Esophagus (tissue), 2 donors: ENCODE data around the gene FBXW11. TPM values are rescaled to one million over a fixed set of nuclear protein-coding genes. Genes with fewer than 3 reads are reported as not detected.
"Not testable (repeated sequence)": the region's sequence is repeated elsewhere in the genome, so short reads cannot be mapped to it uniquely, and the experiment has no call there.

Experiments used
- H3K27ac ChIP-seq, 2 donors: one replicate each; pipeline ENCODE4 v1.5.1; 2013; ENCODE audit warnings: low read depth in 2 of 2, mild to moderate bottlenecking in 2 of 2, inconsistent platforms in 1 of 2, low read length in 1 of 2, moderate library complexity in 1 of 2
- H3K27me3 ChIP-seq, 2 donors: one replicate each; pipeline ENCODE4 v1.6.1; 2013; ENCODE audit warnings: low read length in 2 of 2, control low read depth in 1 of 2, mild to moderate bottlenecking in 1 of 2; ENCODE audit not compliant: insufficient read depth in 2 of 2, control insufficient read depth in 1 of 2
- H3K36me3 ChIP-seq, 2 donors: one replicate each; pipeline ENCODE4 v1.6.1; 2013; ENCODE audit warnings: low read length in 1 of 2; ENCODE audit not compliant: control insufficient read depth in 2 of 2, insufficient read depth in 2 of 2
- H3K4me1 ChIP-seq, 2 donors: one replicate each; pipeline ENCODE4 v1.6.1; 2013; ENCODE audit warnings: low read length in 1 of 2; ENCODE audit not compliant: control insufficient read depth in 2 of 2, insufficient read depth in 2 of 2
- H3K4me3 ChIP-seq, 2 donors: one replicate each; pipeline ENCODE4 v1.5.1; 2013; ENCODE audit warnings: low read length in 2 of 2, mild to moderate bottlenecking in 2 of 2, low read depth in 1 of 2, moderate library complexity in 1 of 2
- H3K9me3 ChIP-seq, 2 donors: one replicate each; pipeline ENCODE4 v1.6.1; 2013; ENCODE audit warnings: mild to moderate bottlenecking in 2 of 2, low read depth in 1 of 2, low read length in 1 of 2, moderate library complexity in 1 of 2; ENCODE audit not compliant: control insufficient read depth in 2 of 2, insufficient read depth in 1 of 2
- whole genome bisulfite sequencing, 2 donors: extraction: QIAGEN DNeasy Blood & Tissue Kit; methylation state at CpG; one replicate each; pipeline ENCODE4 v1.1.7; 2013; 5-methylcytosine and 5-hydroxymethylcytosine counted together
- polyA plus RNA-seq, 2 donors: library from polyadenylated mRNA; stranded (reverse); fragments of 200-250 nt; gene quantifications; one replicate each; pipeline ENCODE4 v1.2.3, GENCODE V29; 2013
- donor health status: healthy with polysubstance abuse.
- donor health status: Bipolar disorder and iron deficiency.

Gene FBXW11
- polyA plus RNA-seq, 2 donors: 8.9 to 17.4 TPM

DNA sequence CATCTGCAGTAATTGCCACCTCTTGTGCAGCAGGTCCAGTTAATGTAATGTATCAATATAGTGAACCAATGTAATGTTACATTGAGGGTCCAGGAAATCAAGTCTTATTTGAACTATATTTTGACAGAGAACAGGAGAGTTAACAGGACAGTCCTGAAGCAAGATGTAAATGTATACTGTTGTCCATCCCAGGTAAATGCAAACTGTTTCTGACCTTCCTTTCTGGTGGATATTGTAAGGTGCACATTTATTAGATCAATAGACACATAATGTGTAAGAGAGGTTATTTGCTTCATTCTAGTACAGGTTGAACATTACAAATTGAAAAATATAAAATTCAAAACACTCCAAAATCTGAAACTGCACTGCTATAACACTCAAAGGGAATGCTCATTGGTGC lies 23.4 kb upstream of the FBXW11 start:
- Histone ChIP-seq H3K27ac (no peak overlapping the region), H3K4me1 (no peaks in the 10 kb centered on the region), H3K9me3 (no peaks in the 10 kb centered on the region), H3K36me3 (no peaks in the 10 kb centered on the region), H3K4me3 (no peak overlapping the region), H3K27me3 (no peaks in the 10 kb centered on the region)

- H3K4me3 ChIP-seq: no peak overlapping the region
- 74 to 77% methylated on average over 4 of the region's 4 CpGs for WGBS, 2 donors
Measured at GRCh38 chr5:172028167-172028566, 21.7 kb upstream of the FBXW11 start.

GRCh38 chr5:172020110-172020786 lies 13.8 kb upstream of the FBXW11 start:
- H3K36me3 ChIP-seq, H3K4me1 ChIP-seq, H3K9me3 ChIP-seq, H3K4me3 ChIP-seq, H3K27ac ChIP-seq, H3K27me3 ChIP-seq: not testable (repeated sequence)
- 80 to 89% methylated on average over 10 of the region's 10 CpGs for WGBS, 2 donors

More at GRCh38 chr5:172028167-172028566, 21.7 kb upstream of the FBXW11 start:
- Histone ChIP-seq H3K27me3 (no peaks in the 10 kb centered on the region), H3K9me3 (no peaks in the 10 kb centered on the region), H3K27ac (no peak overlapping the region), H3K4me1 (no peaks in the 10 kb centered on the region), H3K36me3 (no peaks in the 10 kb centered on the region)

DNA sequence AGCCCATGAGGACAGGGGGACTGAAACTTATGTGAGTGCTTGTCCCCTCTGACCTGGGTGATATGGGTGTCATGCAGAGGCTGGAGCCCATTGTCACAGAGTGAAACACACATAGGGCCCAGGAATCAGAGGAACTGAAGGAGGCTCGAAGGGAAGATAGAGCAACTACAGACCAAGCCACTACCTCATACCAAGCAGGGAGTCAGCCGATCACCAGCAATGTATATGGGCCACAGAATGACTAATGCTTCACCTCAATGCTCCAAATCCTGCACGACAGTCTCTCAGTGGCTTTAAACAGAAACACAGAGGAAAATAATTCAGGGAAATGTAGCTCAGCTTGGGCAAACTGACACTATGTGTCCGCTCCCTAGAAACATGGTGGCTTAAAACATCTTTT lies 8.9 kb upstream of the FBXW11 start:
- Histone ChIP-seq H3K27me3 (no peaks in the 10 kb centered on the region), H3K4me1 (no peaks in the 10 kb centered on the region), H3K9me3 (no peaks in the 10 kb centered on the region), H3K4me3 (no peak overlapping the region), H3K36me3 (no peaks in the 10 kb centered on the region), H3K27ac (no peak overlapping the region)
- 80 to 91% methylated on average over 4 of the region's 4 CpGs for WGBS, 2 donors

DNA sequence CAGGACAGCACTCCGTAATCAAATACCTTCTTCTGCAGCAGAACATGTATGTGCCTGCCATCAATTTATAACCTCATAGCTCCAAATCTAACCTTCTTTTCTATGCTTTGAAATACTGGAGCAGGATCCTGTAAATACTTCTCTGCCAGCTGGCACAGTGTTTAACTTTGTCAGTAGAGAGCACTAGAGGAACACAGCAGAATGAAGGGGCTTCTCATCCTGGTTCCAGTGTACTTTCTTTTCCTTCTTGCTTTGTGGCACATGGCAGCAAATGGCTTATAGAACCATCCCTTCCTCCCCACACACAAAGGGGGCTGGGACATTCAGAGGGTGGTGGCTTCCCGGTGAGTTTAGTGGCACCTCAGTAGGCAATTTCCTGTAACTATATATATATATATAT lies 3.8 kb upstream of the FBXW11 start:
- Histone ChIP-seq H3K9me3 (no peaks in the 10 kb centered on the region), H3K4me1 (peaks cover 0 to 4% of the 10 kb centered on the region in 2 donors), H3K36me3 (no peaks in the 10 kb centered on the region), H3K27me3 (no peaks in the 10 kb centered on the region), H3K27ac (no peak overlapping the region), H3K4me3 (no peak overlapping the region)
- WGBS, 2 donors: 35 to 68% methylated on average over 2 of the region's 2 CpGs

DNA sequence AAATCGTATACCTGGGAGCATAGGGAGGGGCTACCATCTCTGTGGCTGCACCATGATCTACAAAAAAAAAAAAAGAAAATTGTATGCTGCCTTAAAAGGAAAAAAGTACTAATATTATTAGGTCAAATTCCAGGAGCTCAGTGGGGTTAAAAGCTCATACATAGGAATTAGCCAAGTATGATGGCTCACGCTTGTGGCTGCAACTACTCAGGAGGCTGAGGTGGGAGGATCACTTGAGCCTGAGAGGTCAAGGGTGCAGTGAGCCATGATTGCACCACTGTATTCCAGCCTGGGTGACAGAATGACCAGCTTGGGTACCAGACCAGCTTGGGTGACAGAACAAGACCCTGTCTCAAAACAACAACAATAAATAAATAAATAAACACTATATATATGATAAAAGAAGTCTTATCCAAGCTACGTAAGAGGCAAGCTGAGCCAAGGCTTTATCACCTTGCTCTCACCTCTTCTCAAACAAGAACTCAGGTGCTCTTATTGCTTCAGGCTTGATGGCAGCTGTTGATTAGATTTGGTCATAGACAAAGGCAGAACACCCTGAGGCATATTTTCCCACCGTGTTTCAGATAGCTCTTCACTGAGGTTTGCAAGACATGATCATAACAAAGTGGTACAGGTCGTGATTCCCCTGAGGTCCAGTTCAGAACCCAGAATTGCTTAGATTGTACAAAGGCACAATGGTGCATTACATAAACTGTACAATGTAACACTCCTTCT lies 3.3 kb upstream of the FBXW11 start:
- peaks cover 0 to 4% of the 10 kb centered on the region in 2 donors for H3K4me1 ChIP-seq

GRCh38 chr5:172008689-172009141 lies 2.3 kb upstream of the FBXW11 start:
- no peak overlapping the region for H3K27ac ChIP-seq
- no peak overlapping the region for H3K4me3 ChIP-seq
- H3K27me3 ChIP-seq: no peaks in the 10 kb centered on the region
- H3K9me3 ChIP-seq: no peaks in the 10 kb centered on the region
- H3K4me1 ChIP-seq: peaks cover 0 to 4% of the 10 kb centered on the region in 2 donors
- 45 to 46% methylated on average over 6 of the region's 6 CpGs for WGBS, 2 donors
- H3K36me3 ChIP-seq: no peaks in the 10 kb centered on the region

More for the DNA sequence above, 3.3 kb upstream of the FBXW11 start:
- Histone ChIP-seq H3K36me3 (no peaks in the 10 kb centered on the region), H3K4me3 (no peak overlapping the region), H3K27me3 (no peaks in the 10 kb centered on the region), H3K27ac (no peak overlapping the region), H3K9me3 (no peaks in the 10 kb centered on the region)
- 58 to 60% methylated on average over 5 of the region's 5 CpGs for WGBS, 2 donors

GRCh38 chr5:172008111-172008455 lies 1.6 kb upstream of the FBXW11 start:
- Histone ChIP-seq H3K4me1 (peaks cover 0 to 4% of the 10 kb centered on the region in 2 donors), H3K4me3 (peak overlapping the region in 1 of 2 donors; percentile 89), H3K27ac (no peak overlapping the region), H3K36me3 (no peaks in the 10 kb centered on the region), H3K9me3 (no peaks in the 10 kb centered on the region), H3K27me3 (no peaks in the 10 kb centered on the region)
- WGBS, 2 donors: 26 to 42% methylated on average over 3 of the region's 3 CpGs

GRCh38 chr5:172007175-172008110 lies 1.0 kb upstream of the FBXW11 start:
- 28 to 29% methylated on average over 37 of the region's 37 CpGs for WGBS, 2 donors
- H3K27ac ChIP-seq: peak overlapping the region; percentile 92 to 100

More at GRCh38 chr5:172007175-172008110, 1.0 kb upstream of the FBXW11 start:
- Histone ChIP-seq H3K9me3 (no peaks in the 10 kb centered on the region), H3K4me3 (peak overlapping the region; percentile 88 to 89), H3K27me3 (no peaks in the 10 kb centered on the region), H3K4me1 (peaks cover 0 to 4% of the 10 kb centered on the region in 2 donors), H3K36me3 (no peaks in the 10 kb centered on the region)
